WTC11 (cell line): ENCODE data around the gene UBFD1. TPM values are rescaled to one million over a fixed set of nuclear protein-coding genes. Genes with fewer than 3 reads are reported as not detected.
A peak's percentile ranks its signal among the peaks of the same experiment; 100 is the strongest.

Experiments used
- ATAC-seq: fragments of 200-7000 bp; cut with Tn5 transposase; 2 replicates; pipeline ENCODE4 v1.10.0; 2021; ENCODE audit warnings: mild to moderate bottlenecking, moderate library complexity
- CTCF ChIA-PET: fragments of 300-600 bp; sonication (Branson Sonifier 250); formaldehyde crosslinking; loops from one replicate; lab custom pipeline; 2021; ENCODE audit warnings: antibody characterized with exemption; lab: Charles Lee
- POLR2A ChIA-PET: fragments of 350-600 bp; sonication (Branson Sonifier 250); formaldehyde crosslinking; loops from one replicate; lab custom pipeline; 2021; ENCODE audit warnings: antibody characterized with exemption; lab: Charles Lee
- DNase-seq: peaks from one replicate; pipeline ENCODE4 v3.0.0; 2021; ENCODE audit warnings: low spot score
- H3K27ac Mint-ChIP-seq: 2 replicates; pipeline ENCODE4 v1.8.0; 2021; ENCODE audit warnings: mixed read lengths
- H3K27me3 Mint-ChIP-seq: 2 replicates; pipeline ENCODE4 v1.8.0; 2021; ENCODE audit warnings: low read depth, mild to moderate bottlenecking, moderate library complexity, mixed read lengths
- H3K36me3 Mint-ChIP-seq: 2 replicates; pipeline ENCODE4 v1.8.0; 2021; ENCODE audit warnings: mixed read lengths
- H3K4me1 Mint-ChIP-seq: 2 replicates; pipeline ENCODE4 v1.8.0; 2022; ENCODE audit warnings: mixed read lengths
- H3K4me3 Mint-ChIP-seq: 2 replicates; pipeline ENCODE4 v1.8.0; 2021; ENCODE audit warnings: mild to moderate bottlenecking, moderate library complexity, mixed read lengths
- H3K9me3 Mint-ChIP-seq: 2 replicates; pipeline ENCODE4 v1.8.0; 2021; ENCODE audit warnings: mixed read lengths
- CDX4 ChIP-seq: fragments of 250-450 bp; sonication (Bioruptor Pico); IDR thresholded peaks from 2 replicates; pipeline ENCODE4 v1.9.0; 2021; ENCODE audit warnings: moderate library complexity, mild to moderate bottlenecking, inconsistent platforms, borderline replicate concordance
- CREB1 ChIP-seq: sonication (generic); formaldehyde crosslinking; IDR thresholded peaks from 2 replicates; pipeline ENCODE4 v1.8.0; 2023; ENCODE audit warnings: mild to moderate bottlenecking, missing genetic modification reagents
- E2F5 ChIP-seq: sonication (generic); formaldehyde crosslinking; IDR thresholded peaks from 2 replicates; pipeline ENCODE4 v1.8.1; 2022; ENCODE audit warnings: mild to moderate bottlenecking, moderate library complexity, missing genetic modification reagents
- FOXJ3 ChIP-seq: sonication (generic); formaldehyde crosslinking; IDR thresholded peaks from 2 replicates; pipeline ENCODE4 v1.9.0; 2021; ENCODE audit warnings: missing genetic modification reagents, mild to moderate bottlenecking, borderline replicate concordance
- FOXK1 ChIP-seq: sonication (generic); formaldehyde crosslinking; IDR thresholded peaks from 2 replicates; pipeline ENCODE4 v1.8.0; 2022; ENCODE audit warnings: mild to moderate bottlenecking, moderate library complexity, missing genetic modification reagents
- MXD4 ChIP-seq: fragments of 250-450 bp; sonication (Bioruptor Pico); IDR thresholded peaks from 2 replicates; pipeline ENCODE4 v1.8.0; 2021; ENCODE audit warnings: mild to moderate bottlenecking, moderate library complexity, borderline replicate concordance
- NFE2L1 ChIP-seq: sonication (generic); formaldehyde crosslinking; IDR thresholded peaks from 2 replicates; pipeline ENCODE4 v1.8.1; 2023; ENCODE audit warnings: missing genetic modification reagents
- NFYB ChIP-seq: sonication (generic); formaldehyde crosslinking; conservative IDR thresholded peaks from 2 replicates; pipeline ENCODE4 v1.8.0; 2022; ENCODE audit warnings: low read depth, missing genetic modification reagents
- SMAD4 ChIP-seq: sonication (generic); formaldehyde crosslinking; IDR thresholded peaks from 2 replicates; pipeline ENCODE4 v1.8.0; 2022; ENCODE audit warnings: mild to moderate bottlenecking, missing genetic modification reagents
- ZNF232 ChIP-seq: sonication (generic); formaldehyde crosslinking; IDR thresholded peaks from 2 replicates; pipeline ENCODE4 v1.8.0; 2022; ENCODE audit warnings: mild to moderate bottlenecking, missing genetic modification reagents
- ZNF263 ChIP-seq: sonication (generic); formaldehyde crosslinking; IDR thresholded peaks from 2 replicates; pipeline ENCODE4 v1.8.1; 2022; ENCODE audit warnings: low read depth, mild to moderate bottlenecking, moderate library complexity, missing genetic modification reagents
- ZNF416 ChIP-seq: fragments of 250-450 bp; sonication (Bioruptor Pico); IDR thresholded peaks from 2 replicates; pipeline ENCODE4 v1.9.0; 2021; ENCODE audit warnings: mild to moderate bottlenecking, inconsistent platforms
- total RNA-seq: library from RNA; stranded (reverse); gene quantifications from 3 replicates; pipeline ENCODE4 v1.2.3, GENCODE V29; 2021
- TF ChIP-seq, protein P1 (sequence below): sonication (generic); formaldehyde crosslinking; IDR thresholded peaks from 2 replicates; pipeline ENCODE4 v1.8.1; 2023; ENCODE audit warnings: mild to moderate bottlenecking, missing genetic modification reagents, borderline replicate concordance
- TF ChIP-seq, protein P2 (sequence below): fragments of 250-450 bp; sonication (Bioruptor Pico); IDR thresholded peaks from 2 replicates; pipeline ENCODE4 v1.8.0; 2021; ENCODE audit warnings: mild to moderate bottlenecking
- TF ChIP-seq, protein P3 (sequence below): fragments of 250-450 bp; sonication (Bioruptor Pico); conservative IDR thresholded peaks from 2 replicates; pipeline ENCODE4 v1.9.0; 2021; ENCODE audit warnings: mild to moderate bottlenecking

Gene UBFD1
- total RNA-seq, 1 experiment from 2014 or later: 128 TPM

DNA sequence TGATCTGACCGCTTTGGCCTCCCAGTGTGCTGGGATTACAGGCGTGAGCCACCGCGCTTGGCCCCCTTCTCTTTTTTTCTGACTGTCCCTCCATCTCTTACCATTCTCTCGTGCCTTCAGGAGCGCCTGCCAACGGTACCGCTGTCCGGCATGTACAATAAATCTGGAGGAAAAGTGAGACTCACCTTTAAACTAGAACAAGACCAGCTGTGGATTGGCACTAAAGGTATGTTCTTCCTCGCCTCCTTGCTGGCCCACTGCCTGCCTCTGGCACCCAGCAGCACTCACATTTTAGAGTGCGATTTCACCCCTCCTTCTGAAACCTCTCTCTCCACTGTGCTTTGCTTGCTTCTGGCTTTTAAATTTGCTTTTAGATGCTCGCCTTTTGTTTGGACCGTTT is 5.0 kb downstream of the UBFD1 start:
- H3K36me3 Mint-ChIP-seq: peaks cover 66% of the 10 kb centered on the region
- H3K4me3 Mint-ChIP-seq: no peak overlapping the region
- ATAC-seq (no peak), DNase-seq (no peak)
- H3K9me3 Mint-ChIP-seq: no peaks in the 10 kb centered on the region
- POLR2A ChIA-PET: no interaction called here
- TF ChIP-seq, protein P1, sequence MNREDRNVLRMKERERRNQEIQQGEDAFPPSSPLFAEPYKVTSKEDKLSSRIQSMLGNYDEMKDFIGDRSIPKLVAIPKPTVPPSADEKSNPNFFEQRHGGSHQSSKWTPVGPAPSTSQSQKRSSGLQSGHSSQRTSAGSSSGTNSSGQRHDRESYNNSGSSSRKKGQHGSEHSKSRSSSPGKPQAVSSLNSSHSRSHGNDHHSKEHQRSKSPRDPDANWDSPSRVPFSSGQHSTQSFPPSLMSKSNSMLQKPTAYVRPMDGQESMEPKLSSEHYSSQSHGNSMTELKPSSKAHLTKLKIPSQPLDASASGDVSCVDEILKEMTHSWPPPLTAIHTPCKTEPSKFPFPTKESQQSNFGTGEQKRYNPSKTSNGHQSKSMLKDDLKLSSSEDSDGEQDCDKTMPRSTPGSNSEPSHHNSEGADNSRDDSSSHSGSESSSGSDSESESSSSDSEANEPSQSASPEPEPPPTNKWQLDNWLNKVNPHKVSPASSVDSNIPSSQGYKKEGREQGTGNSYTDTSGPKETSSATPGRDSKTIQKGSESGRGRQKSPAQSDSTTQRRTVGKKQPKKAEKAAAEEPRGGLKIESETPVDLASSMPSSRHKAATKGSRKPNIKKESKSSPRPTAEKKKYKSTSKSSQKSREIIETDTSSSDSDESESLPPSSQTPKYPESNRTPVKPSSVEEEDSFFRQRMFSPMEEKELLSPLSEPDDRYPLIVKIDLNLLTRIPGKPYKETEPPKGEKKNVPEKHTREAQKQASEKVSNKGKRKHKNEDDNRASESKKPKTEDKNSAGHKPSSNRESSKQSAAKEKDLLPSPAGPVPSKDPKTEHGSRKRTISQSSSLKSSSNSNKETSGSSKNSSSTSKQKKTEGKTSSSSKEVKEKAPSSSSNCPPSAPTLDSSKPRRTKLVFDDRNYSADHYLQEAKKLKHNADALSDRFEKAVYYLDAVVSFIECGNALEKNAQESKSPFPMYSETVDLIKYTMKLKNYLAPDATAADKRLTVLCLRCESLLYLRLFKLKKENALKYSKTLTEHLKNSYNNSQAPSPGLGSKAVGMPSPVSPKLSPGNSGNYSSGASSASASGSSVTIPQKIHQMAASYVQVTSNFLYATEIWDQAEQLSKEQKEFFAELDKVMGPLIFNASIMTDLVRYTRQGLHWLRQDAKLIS (CRISPR knock-in tag): no peak
- TF ChIP-seq ZNF232 (no peak), ZNF263 (CRISPR knock-in tag) (no peak), SMAD4 (CRISPR knock-in tag) (no peak), NFYB (no peak), CDX4 (CRISPR knock-in tag) (no peak), FOXK1 (CRISPR knock-in tag) (no peak), MXD4 (CRISPR knock-in tag) (no peak), NFE2L1 (CRISPR knock-in tag) (no peak), FOXJ3 (CRISPR knock-in tag) (no peak)
- TF ChIP-seq, protein P2, sequence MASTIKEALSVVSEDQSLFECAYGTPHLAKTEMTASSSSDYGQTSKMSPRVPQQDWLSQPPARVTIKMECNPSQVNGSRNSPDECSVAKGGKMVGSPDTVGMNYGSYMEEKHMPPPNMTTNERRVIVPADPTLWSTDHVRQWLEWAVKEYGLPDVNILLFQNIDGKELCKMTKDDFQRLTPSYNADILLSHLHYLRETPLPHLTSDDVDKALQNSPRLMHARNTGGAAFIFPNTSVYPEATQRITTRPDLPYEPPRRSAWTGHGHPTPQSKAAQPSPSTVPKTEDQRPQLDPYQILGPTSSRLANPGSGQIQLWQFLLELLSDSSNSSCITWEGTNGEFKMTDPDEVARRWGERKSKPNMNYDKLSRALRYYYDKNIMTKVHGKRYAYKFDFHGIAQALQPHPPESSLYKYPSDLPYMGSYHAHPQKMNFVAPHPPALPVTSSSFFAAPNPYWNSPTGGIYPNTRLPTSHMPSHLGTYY (CRISPR knock-in tag): no peak
- TF ChIP-seq, protein P3, sequence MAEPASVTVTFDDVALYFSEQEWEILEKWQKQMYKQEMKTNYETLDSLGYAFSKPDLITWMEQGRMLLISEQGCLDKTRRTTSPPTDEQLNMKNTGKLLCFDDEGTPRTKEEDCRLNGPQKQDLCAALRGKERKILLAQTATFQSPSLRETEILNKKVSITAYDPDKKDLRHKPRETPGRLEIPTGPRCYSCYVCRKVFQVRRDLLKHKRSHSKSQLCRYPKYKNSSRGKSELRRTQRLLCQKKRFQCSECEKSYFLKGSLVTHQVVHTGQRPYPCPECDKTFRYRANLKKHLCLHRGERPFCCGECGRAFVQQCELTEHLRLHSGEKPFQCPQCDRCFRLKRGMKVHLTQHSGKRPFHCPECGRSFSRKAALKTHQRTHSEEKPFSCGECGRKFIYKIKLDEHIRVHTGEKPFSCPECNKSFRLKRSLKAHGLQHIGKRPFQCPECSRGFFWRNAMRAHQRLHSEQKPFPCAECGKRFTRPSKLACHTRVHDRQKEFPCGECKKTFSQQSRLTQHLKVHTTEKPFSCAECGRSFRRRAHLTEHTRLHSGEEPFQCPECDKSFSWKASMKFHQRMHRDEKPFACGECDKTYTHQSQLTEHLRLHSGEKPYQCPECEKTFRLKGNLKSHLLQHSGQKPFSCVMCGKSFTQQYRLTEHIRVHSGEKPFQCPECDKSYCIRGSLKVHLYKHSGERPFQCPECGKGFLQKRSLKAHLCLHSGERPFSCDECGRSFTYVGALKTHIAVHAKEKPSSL (CRISPR knock-in tag): no peak
- H3K27me3 Mint-ChIP-seq: no peaks in the 10 kb centered on the region
- H3K4me1 Mint-ChIP-seq: peaks cover 9% of the 10 kb centered on the region; the same call in 1 of the 2 replicates
- CTCF ChIA-PET: no interaction called here
- H3K27ac Mint-ChIP-seq: 0 out of 2 replicates have a peak overlapping the region, but pooled peaks have one; percentile 19

- ChIA-PET CTCF (no interaction called here), POLR2A (no interaction called here)
- no peak for TF ChIP-seq E2F5 (CRISPR knock-in tag)
- TF ChIP-seq CREB1 (CRISPR knock-in tag): no peak
- TF ChIP-seq NFE2L1 (CRISPR knock-in tag): no peak
- no peak for TF ChIP-seq ZNF416 (CRISPR knock-in tag)
- Mint-ChIP-seq H3K27me3 (no peaks in the 10 kb centered on the region), H3K9me3 (no peaks in the 10 kb centered on the region), H3K4me1 (peaks cover 9% of the 10 kb centered on the region; the same call in 1 of the 2 replicates), H3K36me3 (peaks cover 69% of the 10 kb centered on the region), H3K27ac (no peak overlapping the region), H3K4me3 (no peak overlapping the region)
- DNase-seq: no peak
- ATAC-seq: no peak
Measured at GRCh38 chr16:23563186-23563585, 5.7 kb downstream of the UBFD1 start.
